HCT116 (cell line): ENCODE measurements around the gene PJA2.

Source experiments
- ATF3 ChIP-seq: IDR thresholded peaks from 2 replicates; pipeline ENCODE4 v1.6.1; 2012
- CTCF ChIP-seq, 3 experiments: fragments of 200-600 bp in 1 of 3; sonication (generic) in 1 of 3; IDR thresholded peaks in 2 of 3; conservative IDR thresholded peaks in 1 of 3; 2 replicates each; pipeline ENCODE4 v1.5.1; 2012 to 2017; ENCODE audit warnings: low read depth in 2 of 3, low read length in 2 of 3, antibody characterized with exemption in 1 of 3, borderline replicate concordance in 1 of 3, control low read depth in 1 of 3, mild to moderate bottlenecking in 1 of 3, mixed read lengths in 1 of 3, mixed run types in 1 of 3, moderate library complexity in 1 of 3; ENCODE audit not compliant: insufficient read depth in 1 of 3
- EZH2 ChIP-seq: fragments of 200-600 bp; sonication (generic); IDR thresholded peaks from 2 replicates; pipeline ENCODE4 v1.6.1; 2017; ENCODE audit warnings: antibody characterized with exemption, mixed run types
- EZH2phosphoT487 ChIP-seq: fragments of 200-600 bp; IDR thresholded peaks from 2 replicates; pipeline ENCODE4 v1.6.1; 2018; ENCODE audit warnings: antibody characterized with exemption, borderline replicate concordance
- JUND ChIP-seq: IDR thresholded peaks from 2 replicates; pipeline ENCODE4 v1.6.1; 2012
- MAX ChIP-seq: IDR thresholded peaks from 2 replicates; pipeline ENCODE4 v1.6.1; 2012
- POLR2A ChIP-seq: IDR thresholded peaks from 2 replicates; pipeline ENCODE4 v1.7.0; 2011; ENCODE audit warnings: borderline replicate concordance; ENCODE audit not compliant: insufficient read depth, insufficient read length; ENCODE audit errors: extremely low read depth
- POLR2AphosphoS5 ChIP-seq: IDR thresholded peaks from 2 replicates; pipeline ENCODE4 v1.6.1; 2011; ENCODE audit warnings: mild to moderate bottlenecking, low read depth, low read length, moderate library complexity
- RAD21 ChIP-seq: IDR thresholded peaks from 2 replicates; pipeline ENCODE4 v1.6.1; 2012; ENCODE audit warnings: low read depth, mild to moderate bottlenecking
- REST ChIP-seq: IDR thresholded peaks from 2 replicates; pipeline ENCODE4 v1.6.1; 2012; ENCODE audit warnings: low read depth
- SP1 ChIP-seq: IDR thresholded peaks from 2 replicates; pipeline ENCODE4 v1.6.1; 2012; ENCODE audit warnings: low read depth
- YY1 ChIP-seq: IDR thresholded peaks from 2 replicates; pipeline ENCODE4 v1.6.1; 2011; ENCODE audit warnings: low read length, low read depth, moderate library complexity, mild to moderate bottlenecking; ENCODE audit not compliant: insufficient replicate concordance; ENCODE audit errors: extremely low read depth
- ZBTB33 ChIP-seq: IDR thresholded peaks from 2 replicates; pipeline ENCODE4 v1.6.1; 2011; ENCODE audit warnings: mild to moderate bottlenecking, low read length, moderate library complexity; ENCODE audit not compliant: insufficient replicate concordance; ENCODE audit errors: extremely low read depth
- ZNF274 ChIP-seq: fragments of 200-500 bp; sonication (Bioruptor generic); IDR thresholded peaks from 2 replicates; pipeline ENCODE4 v1.6.1; 2014; ENCODE audit warnings: mild to moderate bottlenecking, low read depth, low read length, inconsistent platforms

GRCh38 chr5:109399092-109399759, 10.5 kb downstream of the PJA2 start:
- TF ChIP-seq CTCF (IDR thresholded peaks at IDR 0.05 in 2 of 3, conservative IDR thresholded peaks at IDR 0.05 in 1 of 3; ENCODE audit: borderline replicate concordance in 1 of 3, insufficient read depth in 1 of 3, low read depth in 2 of 3, low read length in 2 of 3), result no peak
- TF ChIP-seq YY1, result no peak
- no peak for TF ChIP-seq RAD21
- TF ChIP-seq POLR2A, result no peak
- TF ChIP-seq MAX, result no peak
- no peak for TF ChIP-seq EZH2
- no peak for TF ChIP-seq POLR2AphosphoS5
- TF ChIP-seq ZBTB33, result no peak
- TF ChIP-seq JUND, result no peak
- TF ChIP-seq SP1, result no peak
- no peak for TF ChIP-seq REST
- TF ChIP-seq EZH2phosphoT487, result no peak
- no peak for TF ChIP-seq ZNF274
- no peak for TF ChIP-seq ATF3
